ENCODE results near the gene SAFB.

- TF ChIP-seq CTCF (IDR thresholded peaks at IDR 0.05; ENCODE audit: low read depth, low read length) (no peak), EZH2phosphoT487 (IDR thresholded peaks at IDR 0.05; ENCODE audit: low read depth) (no peak)
Observed at GRCh38 chr19:5631567-5632240, 8.8 kb downstream of the SAFB start.
